Astrocyte (in vitro differentiated cells and primary cell): ENCODE data around the gene MXD1. TPM values are rescaled to one million over a fixed set of nuclear protein-coding genes. Genes with fewer than 3 reads are reported as not detected.

Experiments used
- DNase-seq: peaks from one replicate; pipeline ENCODE4 v3.0.0-alpha.2; 2010; ENCODE audit warnings: low read depth
- FAIRE-seq: peaks from 2 replicates; lab custom pipeline; 2011; peaks lifted over from hg19 to GRCh38; lab: Jason Lieb, UNC
- H2AFZ ChIP-seq: 2 replicates; pipeline ENCODE4 v1.6.0; 2012; ENCODE audit warnings: low read depth, low read length, inconsistent platforms
- H3K27ac ChIP-seq: 2 replicates; pipeline ENCODE4 v1.5.1; 2011; ENCODE audit warnings: low read depth, low read length, inconsistent platforms
- H3K27me3 ChIP-seq: 2 replicates; pipeline ENCODE4 v1.6.0; 2011; ENCODE audit warnings: low read length, inconsistent platforms; ENCODE audit not compliant: insufficient read depth
- H3K36me3 ChIP-seq: 2 replicates; pipeline ENCODE4 v1.5.1; 2011; ENCODE audit warnings: low read length, inconsistent platforms; ENCODE audit not compliant: insufficient read depth
- H3K4me1 ChIP-seq: 2 replicates; pipeline ENCODE4 v1.5.1; 2011; ENCODE audit warnings: low read length, inconsistent platforms; ENCODE audit not compliant: insufficient read depth
- H3K4me2 ChIP-seq: 2 replicates; pipeline ENCODE4 v1.6.0; 2012; ENCODE audit warnings: low read length, inconsistent platforms
- H3K4me3 ChIP-seq: 2 replicates; pipeline ENCODE4 v1.5.1; 2011; ENCODE audit warnings: low read depth, mild to moderate bottlenecking, low read length, inconsistent platforms; ENCODE audit not compliant: insufficient read depth
- H3K79me2 ChIP-seq: 2 replicates; pipeline ENCODE4 v1.6.0; 2012; ENCODE audit warnings: mild to moderate bottlenecking, low read length, inconsistent platforms; ENCODE audit not compliant: insufficient read depth
- H3K9ac ChIP-seq: 2 replicates; pipeline ENCODE4 v1.6.0; 2012; ENCODE audit warnings: mild to moderate bottlenecking, low read length, inconsistent platforms
- H3K9me3 ChIP-seq: 2 replicates; pipeline ENCODE4 v1.5.1; 2012; ENCODE audit warnings: low read depth, mild to moderate bottlenecking, low read length, inconsistent platforms; ENCODE audit not compliant: insufficient read depth
- H4K20me1 ChIP-seq: 2 replicates; pipeline ENCODE4 v1.6.0; 2012; ENCODE audit warnings: low read length, inconsistent platforms; ENCODE audit not compliant: insufficient read depth
- H3K27ac Mint-ChIP-seq: one replicate; pipeline ENCODE4 v1.8.0; 2021; ENCODE audit warnings: mild to moderate bottlenecking, mixed read lengths; ENCODE audit not compliant: unreplicated experiment
- H3K27me3 Mint-ChIP-seq: one replicate; pipeline ENCODE4 v1.8.0; 2021; ENCODE audit warnings: low read depth, mixed read lengths; ENCODE audit not compliant: unreplicated experiment
- H3K36me3 Mint-ChIP-seq: one replicate; pipeline ENCODE4 v1.8.0; 2021; ENCODE audit warnings: low read depth, mixed read lengths; ENCODE audit not compliant: unreplicated experiment
- H3K4me1 Mint-ChIP-seq: one replicate; pipeline ENCODE4 v1.8.0; 2021; ENCODE audit warnings: low read depth, mixed read lengths; ENCODE audit not compliant: unreplicated experiment
- H3K4me3 Mint-ChIP-seq: one replicate; pipeline ENCODE4 v1.8.0; 2021; ENCODE audit warnings: mild to moderate bottlenecking, moderate library complexity, mixed read lengths; ENCODE audit not compliant: unreplicated experiment
- H3K9me3 Mint-ChIP-seq: one replicate; pipeline ENCODE4 v1.8.0; 2021; ENCODE audit warnings: mild to moderate bottlenecking, mixed read lengths; ENCODE audit not compliant: unreplicated experiment
- CTCF ChIP-seq: IDR thresholded peaks from 2 replicates; pipeline ENCODE4 v1.5.1; 2011; ENCODE audit warnings: low read depth, mild to moderate bottlenecking, inconsistent platforms, low read length, moderate library complexity; ENCODE audit not compliant: insufficient read depth
- EZH2 ChIP-seq: IDR thresholded peaks from 2 replicates; pipeline ENCODE4 v1.6.1; 2012; ENCODE audit warnings: mild to moderate bottlenecking, low read length, inconsistent platforms; ENCODE audit not compliant: insufficient read depth
- total RNA-seq: library from RNA; stranded (reverse); gene quantifications from 2 replicates; pipeline ENCODE4 v1.2.1, GENCODE V29; 2021

Gene MXD1
- total RNA-seq, 1 donor from 2014 or later = 29.2 TPM

DNA sequence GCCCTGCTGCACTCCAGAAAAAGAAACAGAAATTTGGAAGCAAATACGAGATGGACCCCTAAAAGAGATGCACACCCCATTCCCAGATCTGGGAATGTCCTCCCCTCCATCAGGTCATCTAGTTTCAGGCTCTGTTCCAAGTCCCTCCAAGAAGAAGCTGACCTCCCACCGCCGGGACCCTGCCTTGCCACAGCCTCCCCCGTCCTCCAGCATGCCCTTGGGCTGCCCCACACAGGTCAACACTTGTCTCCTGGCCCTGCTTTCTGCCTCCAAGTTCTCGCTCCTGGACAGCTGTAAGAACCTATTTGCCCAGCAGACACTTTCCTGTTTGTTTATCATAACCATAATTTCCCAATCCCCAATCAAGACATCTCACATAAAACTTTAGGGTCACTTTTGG is 44.5 kb downstream of the MXD1 start:
- no peaks in the 10 kb centered on the region for H3K4me1 Mint-ChIP-seq
- no peak overlapping the region for H3K4me3 Mint-ChIP-seq
- no peaks in the 10 kb centered on the region for H3K4me1 ChIP-seq
- no peaks in the 10 kb centered on the region for H3K36me3 ChIP-seq
- peaks cover 50% of the 10 kb centered on the region for H3K27me3 Mint-ChIP-seq
- no peak overlapping the region for H2AFZ ChIP-seq
- no peaks in the 10 kb centered on the region for H4K20me1 ChIP-seq
- H3K36me3 Mint-ChIP-seq = no peaks in the 10 kb centered on the region
- peaks cover 9% of the 10 kb centered on the region for H3K27me3 ChIP-seq
- TF ChIP-seq EZH2 (no peak), CTCF (no peak)
- no peak overlapping the region for H3K4me2 ChIP-seq
- H3K27ac ChIP-seq = no peak overlapping the region
- FAIRE-seq = no peak
- no peaks in the 10 kb centered on the region for H3K9me3 ChIP-seq
- no peak overlapping the region for H3K4me3 ChIP-seq
- no peak for DNase-seq
- no peak overlapping the region for H3K9ac ChIP-seq
- peaks cover 4% of the 10 kb centered on the region for H3K9me3 Mint-ChIP-seq
- H3K79me2 ChIP-seq = no peaks in the 10 kb centered on the region
- no peak overlapping the region for H3K27ac Mint-ChIP-seq

DNA sequence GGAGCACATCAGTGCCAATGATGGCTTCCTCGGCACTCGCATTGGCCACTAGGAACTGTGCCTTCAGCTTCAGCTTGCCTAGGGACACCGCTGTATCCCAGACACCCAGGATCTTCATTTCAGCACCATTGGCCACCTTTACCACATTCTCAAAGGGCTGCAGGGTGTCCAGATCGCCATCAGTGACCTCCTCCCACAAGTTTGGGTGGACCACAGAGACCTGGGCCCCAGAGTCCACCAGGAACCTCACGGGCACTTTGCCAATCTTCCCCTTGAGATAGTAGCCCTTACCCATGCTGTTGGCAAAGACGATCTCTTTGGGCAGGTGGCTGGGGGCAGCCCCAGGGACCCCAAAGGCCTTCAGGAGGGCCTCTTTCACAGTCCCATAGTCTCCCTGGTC is 45.9 kb downstream of the MXD1 start:
- FAIRE-seq = no peak
- no peak overlapping the region for H3K4me3 Mint-ChIP-seq
- H3K27me3 ChIP-seq = peaks cover 6% of the 10 kb centered on the region

More for the DNA sequence above, 45.9 kb downstream of the MXD1 start:
- Histone ChIP-seq H3K9me3 (no peaks in the 10 kb centered on the region), H3K36me3 (no peaks in the 10 kb centered on the region), H3K4me3 (no peak overlapping the region), H3K4me2 (no peak overlapping the region), H4K20me1 (no peaks in the 10 kb centered on the region), H3K79me2 (no peaks in the 10 kb centered on the region), H3K4me1 (no peaks in the 10 kb centered on the region), H3K9ac (no peak overlapping the region), H2AFZ (no peak overlapping the region), H3K27ac (no peak overlapping the region)
- H3K27ac Mint-ChIP-seq = no peak overlapping the region
- H3K36me3 Mint-ChIP-seq = no peaks in the 10 kb centered on the region
- DNase-seq = no peak
- peaks cover 41% of the 10 kb centered on the region for H3K27me3 Mint-ChIP-seq
- no peaks in the 10 kb centered on the region for H3K4me1 Mint-ChIP-seq
- H3K9me3 Mint-ChIP-seq = peaks cover 4% of the 10 kb centered on the region
- TF ChIP-seq CTCF = no peak
- TF ChIP-seq EZH2 = no peak
